CD4-positive, alpha-beta T cell treated with Interleukin-15 for 1 hour (primary cell): ENCODE results near the gene MAP2K3.
A peak's percentile ranks its signal among the peaks of the same experiment; 100 is the strongest.

Source experiments
- DNase-seq: peaks from one replicate; pipeline ENCODE4 v3.0.0-alpha.2; 2020

The MAP2K3 gene

GRCh38 chr17:21252796-21253645 is 31.5 kb upstream of the MAP2K3 start, which contains the start of gene NATD1:
NATD1 (minus strand) TSS chr17:21253410; CDS start chr17:21253264, 146 bp downstream.
- DNase-seq: peak; percentile 80

DNA sequence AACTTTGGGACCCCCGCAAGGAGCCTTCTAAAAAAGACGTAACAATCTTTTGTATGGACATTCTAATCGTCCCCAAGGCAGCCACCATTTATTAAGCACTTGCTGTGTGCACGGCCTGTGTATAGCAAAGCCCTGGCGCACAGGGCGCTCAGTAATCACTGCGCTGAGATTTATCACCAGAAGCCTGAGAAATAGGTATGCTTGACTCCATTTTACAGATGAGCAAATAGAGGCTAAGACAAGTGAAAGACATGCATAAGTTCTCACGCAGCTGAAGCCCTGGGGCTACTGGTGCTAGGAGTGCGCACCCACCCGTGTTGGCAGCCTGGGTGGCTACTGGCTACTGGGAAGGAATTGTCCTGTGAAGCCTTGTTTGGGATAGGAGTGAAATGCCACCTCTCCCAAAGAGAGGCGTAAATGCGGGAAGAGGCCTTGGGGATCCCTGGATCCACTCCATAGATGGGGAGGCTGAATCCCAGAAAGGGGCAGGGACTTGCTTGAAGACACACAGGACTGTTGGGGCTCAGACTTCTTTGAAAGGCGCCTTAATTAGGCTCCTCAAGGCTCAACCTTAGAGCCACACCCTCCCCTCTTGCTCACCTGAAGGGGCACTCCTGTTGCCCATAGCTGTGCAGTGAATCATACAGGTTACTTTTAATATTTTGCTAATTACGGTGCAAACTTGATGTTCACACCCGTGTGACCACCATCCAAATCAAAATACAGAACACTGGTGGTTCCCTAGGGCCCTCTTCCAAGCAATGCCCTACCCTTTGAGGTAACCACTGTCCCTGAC is 30.7 kb upstream of the MAP2K3 start:
- no peak for DNase-seq

GRCh38 chr17:21258593-21258992 is 25.9 kb upstream of the MAP2K3 start:
- no peak for DNase-seq

GRCh38 chr17:21262259-21262993 is 22.1 kb upstream of the MAP2K3 start:
- no peak for DNase-seq

DNA sequence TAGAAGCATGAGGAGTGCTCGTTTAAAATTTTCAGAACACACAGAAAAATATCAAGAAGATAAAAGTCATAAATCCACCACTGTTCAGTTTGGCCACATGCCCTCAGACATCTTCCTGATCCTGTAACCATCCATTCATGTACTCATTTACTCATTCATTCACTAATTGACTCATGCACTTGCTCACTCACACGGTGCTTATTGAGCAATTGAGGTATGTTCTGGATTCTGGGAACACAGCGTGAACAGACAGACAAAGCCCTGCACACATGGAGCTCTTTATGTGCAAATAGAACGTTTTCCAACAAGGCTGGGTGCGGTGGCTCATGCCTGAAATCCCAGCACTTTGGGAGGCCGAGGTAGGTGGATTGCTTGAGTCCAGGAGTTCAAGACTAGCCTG is 21.1 kb upstream of the MAP2K3 start:
- DNase-seq: no peak

- no peak for DNase-seq
Observed at GRCh38 chr17:21268596-21269188, 15.8 kb upstream of the MAP2K3 start.

- no peak for DNase-seq
Observed at GRCh38 chr17:21269394-21269793, 15.1 kb upstream of the MAP2K3 start.

DNA sequence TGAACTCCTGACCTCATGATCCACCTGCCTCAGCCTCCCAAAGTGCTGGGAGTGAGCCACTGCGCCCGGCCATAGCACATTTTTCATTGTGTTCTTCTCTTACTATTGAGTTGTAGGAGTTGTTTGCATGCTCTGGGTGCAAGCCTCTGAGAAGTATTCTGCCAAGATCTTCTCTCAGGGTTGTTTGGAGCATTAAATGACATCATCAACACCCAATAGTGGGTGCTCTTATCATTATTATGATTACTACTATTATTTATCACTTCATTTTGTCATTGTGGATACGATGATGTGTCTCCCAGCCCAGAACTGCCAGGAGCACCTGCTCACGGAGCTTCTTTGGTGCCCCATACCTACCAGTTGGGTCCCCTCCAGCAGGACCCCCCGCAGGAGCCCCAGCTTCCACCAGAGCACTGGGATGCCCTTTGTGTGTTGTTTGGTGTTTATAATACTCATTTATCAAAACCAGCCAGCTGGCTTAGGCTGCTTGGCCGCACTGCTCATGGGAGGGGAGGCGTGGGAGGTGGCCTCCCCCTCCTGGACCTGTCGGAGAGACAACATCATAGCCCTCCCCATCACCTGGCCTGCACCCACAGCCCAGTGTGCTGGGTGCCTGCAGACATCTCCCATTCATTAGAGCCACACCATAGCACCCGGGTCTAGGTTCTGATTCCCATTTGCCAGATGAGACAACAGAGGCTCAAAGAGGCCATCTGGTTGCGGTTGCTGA is 12.9 kb upstream of the MAP2K3 start:
- DNase-seq: no peak

DNA sequence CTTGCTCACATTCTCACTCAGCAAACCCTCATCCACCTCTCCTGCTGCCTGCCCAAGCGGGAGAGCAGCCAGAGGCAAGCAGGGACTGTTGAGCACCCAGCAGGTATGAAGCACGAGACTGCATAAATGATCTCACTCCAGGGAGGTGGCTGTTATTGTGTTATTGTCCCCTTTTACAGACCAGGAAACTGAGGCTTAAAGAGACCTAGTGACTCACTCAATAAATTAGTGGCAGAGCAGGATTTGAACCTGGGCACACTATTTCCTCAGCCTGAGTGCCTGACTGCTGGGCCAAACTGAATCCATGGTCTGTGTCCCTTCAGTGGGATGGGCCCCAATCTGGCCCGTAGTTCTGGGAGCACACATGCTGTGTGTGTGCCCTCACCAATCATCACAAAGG is 12.3 kb upstream of the MAP2K3 start:
- DNase-seq: no peak

DNA sequence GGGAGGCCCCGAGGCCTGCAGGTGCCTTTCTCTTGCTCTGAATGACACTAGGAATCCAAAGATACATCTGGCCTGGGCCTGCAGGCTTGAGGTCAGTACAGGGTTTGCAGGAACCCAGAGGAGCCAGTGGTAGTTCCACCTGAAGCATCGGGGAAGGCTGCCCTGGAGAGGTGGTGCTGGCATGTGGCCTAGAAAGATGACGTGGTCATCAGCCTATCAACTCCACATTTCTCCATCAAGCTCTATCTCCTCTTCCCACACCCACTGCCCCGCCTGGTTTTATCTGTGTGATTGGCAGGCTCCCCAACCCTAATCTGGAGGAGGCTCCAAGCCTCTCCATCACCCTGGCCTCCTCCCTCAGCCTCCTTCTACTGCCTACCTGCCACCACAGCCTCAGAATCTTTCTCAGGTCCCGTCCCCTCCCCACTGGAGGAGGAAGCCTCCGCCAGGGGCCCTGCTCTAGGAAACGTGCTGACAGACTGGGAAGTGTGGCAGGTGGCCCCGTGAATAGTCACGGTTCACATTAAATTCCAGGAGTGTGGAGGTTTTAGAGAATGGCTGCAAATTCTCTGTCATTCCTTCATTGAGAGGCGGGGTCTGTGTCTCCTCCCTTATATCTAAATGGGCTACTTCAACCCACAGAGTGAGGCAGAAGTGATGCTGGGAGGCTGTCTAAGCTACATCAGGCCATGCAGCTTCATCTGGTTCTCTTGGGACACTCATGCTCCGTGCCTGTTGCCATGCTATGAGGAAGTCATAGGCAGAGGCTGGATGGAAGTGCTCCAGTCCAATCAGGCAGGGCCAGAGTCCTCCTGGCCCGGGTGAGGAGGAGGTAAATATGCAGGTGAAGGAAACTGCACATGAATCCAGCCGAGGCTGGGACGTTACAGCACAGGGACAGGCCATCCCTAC is 11.4 kb upstream of the MAP2K3 start:
- no peak for DNase-seq

DNA sequence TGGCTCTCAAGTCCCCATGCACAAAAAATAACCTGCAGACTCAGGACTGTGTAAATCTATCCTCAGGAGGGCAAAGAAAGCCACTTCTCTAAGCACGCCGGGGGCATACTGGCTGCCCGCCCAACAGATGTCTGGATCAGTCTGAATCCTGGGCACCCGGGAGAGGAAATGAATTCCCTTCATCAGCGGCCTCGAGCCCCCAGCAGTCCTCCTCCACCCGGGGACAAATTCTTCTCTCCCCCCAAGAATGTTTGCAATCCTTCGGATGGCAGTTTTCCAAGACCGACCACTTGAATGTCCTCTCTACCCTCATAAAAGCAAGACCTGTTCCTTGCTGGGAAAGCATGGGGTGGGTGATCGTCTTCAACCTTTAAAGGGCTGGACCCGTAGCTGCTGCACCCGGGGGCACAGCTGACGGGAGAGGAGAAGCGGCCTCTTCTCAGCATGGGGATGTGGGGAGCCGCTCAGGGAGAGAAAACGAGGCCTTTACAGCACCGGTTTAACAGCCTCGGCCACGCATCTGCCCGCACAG is 9.4 kb upstream of the MAP2K3 start:
- DNase-seq: no peak

DNA sequence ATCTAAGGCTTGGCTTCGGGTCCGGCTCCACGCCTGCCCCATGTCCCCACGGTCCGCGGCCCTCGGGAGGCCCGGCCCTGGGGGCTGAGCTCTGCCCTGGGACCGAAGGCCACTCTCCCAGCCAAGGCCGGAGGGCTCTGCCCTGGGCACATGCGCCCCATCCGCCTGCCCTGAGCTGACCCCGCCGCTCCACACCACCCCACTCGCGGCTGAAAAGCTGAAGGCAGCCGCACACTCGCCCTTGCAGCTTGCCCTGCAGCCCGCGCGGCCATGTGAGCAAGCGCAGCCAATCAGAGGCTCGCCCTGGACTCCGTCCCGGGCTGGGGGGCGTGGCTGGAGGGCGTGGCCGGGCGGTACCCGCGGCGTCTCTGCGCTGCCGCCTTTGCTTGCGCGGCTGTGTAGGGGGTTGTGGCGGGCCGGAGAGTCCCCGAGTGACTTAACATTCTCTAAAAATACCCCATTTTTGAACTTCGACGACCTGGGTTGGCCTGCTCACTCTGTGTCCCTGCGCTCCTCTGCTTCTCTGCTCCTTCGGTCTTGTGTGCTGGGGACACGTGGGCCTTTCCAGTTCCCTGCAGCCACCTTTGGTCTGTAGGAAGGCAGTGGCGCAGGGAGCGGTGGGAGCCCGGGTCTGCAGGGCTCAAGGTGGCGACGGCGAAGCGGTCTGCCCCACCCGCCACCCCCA is 8.8 kb upstream of the MAP2K3 start:
- peak; percentile 93 for DNase-seq

DNA sequence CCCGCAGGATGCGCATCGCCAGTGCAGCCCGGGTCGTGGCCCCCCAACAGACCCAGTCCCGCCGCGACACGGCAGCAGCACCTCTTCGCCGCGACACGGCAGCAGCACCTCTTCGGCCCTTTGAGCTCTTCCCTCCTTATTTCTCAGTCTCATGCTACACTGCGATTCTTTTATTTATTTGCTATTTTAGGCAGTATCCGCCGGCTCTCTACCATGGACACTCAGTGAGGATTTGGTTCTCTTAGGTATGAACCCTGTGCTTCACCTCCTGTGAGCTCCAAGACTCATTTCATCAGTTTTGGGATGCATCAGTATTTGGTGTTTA is 8.3 kb upstream of the MAP2K3 start:
- DNase-seq: no peak

DNA sequence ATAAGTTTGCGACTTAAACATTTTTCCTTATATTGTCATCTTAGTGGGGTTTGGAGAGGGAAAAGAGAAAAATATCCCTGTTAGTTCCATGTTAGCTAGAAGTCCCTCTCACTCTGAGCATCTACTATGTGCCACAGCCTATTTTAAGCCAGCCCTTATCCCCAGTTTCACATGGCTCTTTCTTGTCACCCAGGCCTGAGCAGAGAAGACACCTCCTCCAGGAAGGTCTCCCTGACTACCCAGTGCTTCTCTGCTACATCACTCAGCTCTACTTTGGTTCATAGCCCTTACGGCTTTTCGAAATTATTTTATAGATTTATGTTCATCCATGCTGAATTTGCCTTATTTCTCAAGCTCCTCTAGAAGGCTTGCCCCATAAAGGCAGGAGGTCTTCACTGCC is 7.2 kb upstream of the MAP2K3 start:
- no peak for DNase-seq

DNA sequence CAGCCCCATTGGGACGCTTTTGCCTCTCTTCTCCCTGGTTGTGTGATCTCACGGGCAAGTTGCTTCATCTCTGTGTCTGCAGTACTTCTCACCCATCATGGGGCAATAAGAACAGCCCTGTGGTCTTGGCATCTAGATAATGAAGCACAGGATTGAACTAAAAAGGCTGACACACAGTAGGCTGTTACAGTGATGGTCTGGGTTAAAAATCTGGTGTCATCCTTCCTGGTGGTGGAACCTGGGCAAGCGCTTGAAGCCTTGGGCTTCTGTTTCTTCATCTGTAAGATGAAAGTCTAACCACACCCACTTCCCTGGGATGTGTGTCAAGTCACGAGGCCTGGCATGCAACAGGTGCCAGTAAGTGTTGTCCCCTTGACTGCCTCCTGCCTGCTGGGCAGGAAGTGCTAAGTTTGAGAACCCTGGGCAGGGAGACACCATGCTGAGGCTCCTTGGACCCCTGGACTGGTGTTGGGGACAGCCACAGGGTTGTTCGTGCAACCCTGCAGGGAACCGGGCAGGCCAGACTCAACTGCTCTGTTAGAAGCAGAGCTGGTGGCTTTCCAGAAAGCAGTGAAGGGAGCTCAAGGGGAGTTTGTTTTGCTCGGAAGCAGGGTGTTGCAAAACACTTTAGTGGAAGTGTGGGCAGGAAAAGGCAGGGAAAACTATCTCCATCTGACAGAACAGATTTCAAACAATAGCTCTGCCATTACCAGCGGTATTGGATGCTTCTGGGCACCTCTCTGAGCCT is 5.9 kb upstream of the MAP2K3 start:
- peak; percentile 54 for DNase-seq

DNA sequence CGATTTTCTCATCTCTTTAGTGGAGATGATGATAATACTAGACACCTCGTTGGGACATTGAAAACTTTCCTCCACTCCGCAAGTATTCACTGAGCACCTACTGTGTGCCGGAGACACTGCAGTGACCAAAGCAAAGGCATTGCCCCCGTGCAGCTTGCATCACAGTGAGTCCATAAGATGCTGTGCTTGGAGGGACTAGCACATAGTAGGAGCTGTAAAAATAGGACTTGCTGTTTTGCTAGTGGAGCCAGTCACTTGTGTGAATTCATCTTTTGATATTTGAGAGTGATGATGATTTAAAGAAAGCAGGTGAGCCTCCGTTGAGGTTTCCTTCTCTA is 5.3 kb upstream of the MAP2K3 start:
- no peak for DNase-seq

GRCh38 chr17:21279582-21279981 is 4.9 kb upstream of the MAP2K3 start:
- no peak for DNase-seq

- DNase-seq: peak; percentile 86
Observed at GRCh38 chr17:21280081-21280518, 4.4 kb upstream of the MAP2K3 start.

DNA sequence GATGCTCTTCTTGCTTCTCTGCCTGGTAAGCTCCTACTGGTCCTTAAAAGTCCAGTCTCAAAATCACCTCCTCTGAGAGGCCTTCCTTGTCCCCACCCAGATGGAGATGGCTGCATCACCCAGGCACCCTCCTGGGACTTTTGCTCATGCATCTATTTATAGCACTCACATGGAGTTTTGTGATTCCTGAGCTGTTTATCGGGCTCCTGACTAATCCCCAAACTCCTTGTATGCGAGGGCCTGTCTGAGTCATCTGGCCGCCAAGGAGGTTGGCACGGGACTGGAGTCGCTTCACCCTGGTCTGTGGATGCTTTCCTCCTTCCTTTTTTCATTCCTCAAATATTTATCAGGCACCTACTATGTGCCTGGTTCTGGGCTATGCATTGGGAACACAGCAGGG is 2.3 kb upstream of the MAP2K3 start:
- no peak for DNase-seq

GRCh38 chr17:21282850-21283249 is 1.7 kb upstream of the MAP2K3 start:
- DNase-seq: no peak
